HepG2 (cell line): ENCODE data around the gene PTPRF. TPM values are rescaled to one million over a fixed set of nuclear protein-coding genes. Genes with fewer than 3 reads are reported as not detected.

ENCODE experiments used
- ATAC-seq: fragments of 200-7000 bp; cut with Tn5 transposase; 3 replicates; pipeline ENCODE4 v1.9.1; 2020; ENCODE audit warnings: mild to moderate bottlenecking, moderate library complexity
- BruUV-seq: library from RNA; stranded (reverse); fragments of 400-500 nt; replicated peaks from 2 replicates; lab custom pipeline; 2021; lab: Mats Ljungman, UMichigan
- CTCF ChIA-PET: fragments of 300-600 bp; formaldehyde crosslinking; extraction: SDS; loops from one replicate; lab custom pipeline; 2021; ENCODE audit warnings: low total read pairs, inconsistent platforms, low intra/inter-chr PET ratio; lab: Yijun Ruan, JAX
- POLR2A ChIA-PET: fragments of 350-600 bp; sonication (Branson Sonifier 250); formaldehyde crosslinking; loops from one replicate; lab custom pipeline; 2020; ENCODE audit warnings: antibody characterized with exemption, inconsistent platforms; lab: Yijun Ruan, JAX
- DNase-seq: peaks from one replicate; pipeline ENCODE4 v3.0.0-alpha.2; 2015; ENCODE audit warnings: low spot score
- FAIRE-seq: peaks from 3 replicates; lab custom pipeline; 2011; peaks lifted over from hg19 to GRCh38; lab: Jason Lieb, UNC
- H2AFZ ChIP-seq: one replicate; pipeline ENCODE4 v1.6.1; 2011; ENCODE audit warnings: low read length, inconsistent platforms
- H3K27ac ChIP-seq: fragments of 300-600 bp; 3 replicates; pipeline ENCODE4 v1.8.0; 2011; ENCODE audit warnings: mixed run types, mild to moderate bottlenecking, mixed read lengths, low read length, inconsistent platforms; ENCODE audit not compliant: insufficient read depth; ENCODE audit errors: extremely low read length
- H3K27me3 ChIP-seq, 2 experiments: fragments of 200-600 bp in 1 of 2; 2 replicates in 1 of 2; 3 replicates in 1 of 2; pipeline versions ENCODE4 v1.6.0 to v1.8.0; 2011; ENCODE audit warnings: low read length in 2 of 2, mild to moderate bottlenecking in 2 of 2, moderate library complexity in 2 of 2, inconsistent platforms in 1 of 2; ENCODE audit not compliant: insufficient read depth in 2 of 2, control insufficient read depth in 1 of 2
- H3K36me3 ChIP-seq, 2 experiments: fragments of 200-600 bp in 1 of 2; replicated peaks in 1 of 2; 2 replicates in 1 of 2; 3 replicates in 1 of 2; pipeline versions ENCODE4 v1.5.1 to v1.8.0; 2011; ENCODE audit warnings: low read length in 2 of 2, inconsistent platforms in 1 of 2; ENCODE audit not compliant: insufficient read depth in 2 of 2, control insufficient read depth in 1 of 2
- H3K4me1 ChIP-seq: 2 replicates; pipeline ENCODE4 v1.5.1; 2012; ENCODE audit warnings: low read length, inconsistent platforms; ENCODE audit not compliant: insufficient read depth
- H3K4me2 ChIP-seq: 2 replicates; pipeline ENCODE4 v1.6.0; 2011; ENCODE audit warnings: low read depth, low read length, inconsistent platforms
- H3K4me3 ChIP-seq, 3 experiments: fragments of 200-600 bp in 1 of 3; sonication (generic), shearing (Covaris generic) in 1 of 3; replicated peaks in 1 of 3; 2 replicates each; pipeline ENCODE4 v1.5.1; 2011 to 2016; ENCODE audit warnings: low read length in 3 of 3, inconsistent platforms in 2 of 3, low read depth in 2 of 3, mild to moderate bottlenecking in 2 of 3, control low read depth in 1 of 3, mixed read lengths in 1 of 3; ENCODE audit not compliant: insufficient read depth in 1 of 3
- H3K79me2 ChIP-seq: one replicate; pipeline ENCODE4 v1.6.1; 2011; ENCODE audit warnings: low read length, inconsistent platforms; ENCODE audit not compliant: insufficient read depth
- H3K9ac ChIP-seq: 2 replicates; pipeline ENCODE4 v1.6.0; 2011; ENCODE audit warnings: mild to moderate bottlenecking, low read depth, low read length, inconsistent platforms; ENCODE audit not compliant: insufficient read depth
- H3K9me3 ChIP-seq: 2 replicates; pipeline ENCODE4 v1.5.1; 2012; ENCODE audit warnings: mild to moderate bottlenecking, low read length
- H4K20me1 ChIP-seq: 2 replicates; pipeline ENCODE4 v1.6.0; 2011; ENCODE audit warnings: inconsistent platforms, mild to moderate bottlenecking, low read length, moderate library complexity; ENCODE audit not compliant: insufficient read depth
- CC2D1A ChIP-seq: sonication (generic); formaldehyde crosslinking; IDR thresholded peaks from 2 replicates; pipeline ENCODE4 v1.8.1; 2023; ENCODE audit warnings: mild to moderate bottlenecking, missing genetic modification reagents
- KDM3A ChIP-seq: IDR thresholded peaks from 2 replicates; pipeline ENCODE4 v1.6.1; 2018; ENCODE audit warnings: low read depth, missing compliant biosample characterization
- KMT2A ChIP-seq: sonication (generic); formaldehyde crosslinking; IDR thresholded peaks from 2 replicates; pipeline ENCODE4 v1.4.0; 2020; ENCODE audit warnings: missing genetic modification reagents
- PHF5A ChIP-seq: IDR thresholded peaks from one replicate; pipeline ENCODE4 v1.6.1; 2018; ENCODE audit warnings: low read depth, missing genetic modification reagents; ENCODE audit not compliant: unreplicated experiment
- PRPF4 ChIP-seq: fragments of 200-400 bp; formaldehyde crosslinking; IDR thresholded peaks from 2 replicates; pipeline ENCODE4 v1.6.1; 2016; ENCODE audit warnings: low read length, low read depth; ENCODE audit not compliant: poor library complexity, severe bottlenecking
- SATB2 ChIP-seq: sonication (generic); formaldehyde crosslinking; IDR thresholded peaks from 2 replicates; pipeline ENCODE4 v1.5.0; 2020; ENCODE audit warnings: missing genetic modification reagents
- SCMH1 ChIP-seq: sonication (generic); formaldehyde crosslinking; IDR thresholded peaks from 2 replicates; pipeline ENCODE4 v1.9.0; 2021; ENCODE audit warnings: missing genetic modification reagents, mild to moderate bottlenecking, borderline replicate concordance
- THAP11 ChIP-seq: IDR thresholded peaks from 2 replicates; pipeline ENCODE4 v1.6.1; 2016; ENCODE audit warnings: missing biosample characterization, missing genetic modification reagents
- WIZ ChIP-seq: sonication (generic); formaldehyde crosslinking; IDR thresholded peaks from 2 replicates; pipeline ENCODE4 v1.5.1; 2020; ENCODE audit warnings: mild to moderate bottlenecking, missing genetic modification reagents
- ZBTB1 ChIP-seq: sonication (generic); formaldehyde crosslinking; IDR thresholded peaks from 2 replicates; pipeline ENCODE4 v1.4.0; 2020; ENCODE audit warnings: missing genetic modification reagents, borderline replicate concordance
- ZFP41 ChIP-seq: sonication (generic); formaldehyde crosslinking; IDR thresholded peaks from 2 replicates; pipeline ENCODE4 v1.4.0; 2020; ENCODE audit warnings: mild to moderate bottlenecking, missing genetic modification reagents, borderline replicate concordance
- ZNF496 ChIP-seq: sonication (generic); formaldehyde crosslinking; IDR thresholded peaks from 2 replicates; pipeline ENCODE4 v1.8.1; 2023; ENCODE audit warnings: mild to moderate bottlenecking, moderate library complexity, missing genetic modification reagents; ENCODE audit not compliant: insufficient replicate concordance
- ZNF800 ChIP-seq: sonication (generic); formaldehyde crosslinking; IDR thresholded peaks from 2 replicates; pipeline ENCODE4 v1.4.0; 2020; ENCODE audit warnings: missing genetic modification reagents
- ZZZ3 ChIP-seq: sonication (generic); formaldehyde crosslinking; IDR thresholded peaks from 2 replicates; pipeline ENCODE4 v1.4.0; 2020; ENCODE audit warnings: missing genetic modification reagents, mild to moderate bottlenecking, borderline replicate concordance
- WGBS: methylation state at CpG from one replicate; pipeline ENCODE4 v1.1.6; 2017; ENCODE audit warnings: low lambda C conversion rate; 5-methylcytosine and 5-hydroxymethylcytosine counted together
- in situ Hi-C: cut with HindIII; loops from 2 replicates; pipeline ENCODE4 v1.10.0; 2017; ENCODE audit warnings: low pct_unique_long_range_greater_than_20kb; ENCODE audit not compliant: extremely low pct_ligation_motif_present
- intact Hi-C: fragments of 100-400 bp; cut with micrococcal nuclease; formaldehyde crosslinking; loops from one replicate; pipeline ENCODE4 v1.10.0; 2022; ENCODE audit not compliant: unreplicated experiment
- polyA plus RNA-seq, 8 experiments: library from polyadenylated mRNA; depleted of rRNA in 3 of 8; stranded (reverse) in 7 of 8; unstranded in 1 of 8; fragments of >200 nt; fragmentation: Illumina TruSeq in 4 of 8; extraction: Trizol in 4 of 8; gene quantifications; 2 replicates each; pipeline versions ENCODE4 v1.2.1 to v1.2.3, GENCODE V29; 2011 to 2016; ENCODE audit warnings: low read depth in 4 of 8, missing spikeins in 1 of 8, mixed read lengths in 1 of 8; ENCODE audit not compliant: insufficient read depth in 1 of 8
- total RNA-seq, 5 experiments: library from RNA; depleted of rRNA; stranded (reverse); fragments of >200 nt; fragmentation: Illumina TruSeq; extraction: Trizol; gene quantifications; 2 replicates each; pipeline ENCODE4 v1.2.3, GENCODE V29; 2016; ENCODE audit warnings: low read depth in 1 of 5

Gene PTPRF
- total and polyA plus RNA-seq, 2 of the 13 experiments (the other 11 are each of a cell fraction or from before 2014, with no cell fraction given) = 55.9 to 167 TPM

GRCh38 chr1:43522431-43522775, 8.3 kb upstream of the PTPRF start:
- H3K79me2 ChIP-seq = no peaks in the 10 kb centered on the region
- TF ChIP-seq THAP11 = no peak
- TF ChIP-seq, all 625 proteins: peak for 0
- Histone ChIP-seq H3K4me2 (no peak overlapping the region), H3K4me1 (peaks cover 22% of the 10 kb centered on the region), H3K27me3 (peaks cover 0 to 8% of the 10 kb centered on the region in 2 experiments; a peak in 2 of 5 replicates), H3K9me3 (no peaks in the 10 kb centered on the region), H3K4me3 (no peak overlapping the region), H4K20me1 (no peaks in the 10 kb centered on the region), H3K27ac (no peak overlapping the region), H3K9ac (no peak overlapping the region), H3K36me3 (no peaks in the 10 kb centered on the region), H2AFZ (no peak overlapping the region)
- BruUV-seq = no TSS peak
- DNase-seq (no peak), FAIRE-seq (no peak), ATAC-seq (no peak)
- in situ Hi-C loops (no loop called here), intact Hi-C loops (no loop called here)
- ChIA-PET CTCF (no interaction called here), POLR2A (no interaction called here)
- WGBS = 90% methylated on average over 1 of the region's 1 CpG

DNA sequence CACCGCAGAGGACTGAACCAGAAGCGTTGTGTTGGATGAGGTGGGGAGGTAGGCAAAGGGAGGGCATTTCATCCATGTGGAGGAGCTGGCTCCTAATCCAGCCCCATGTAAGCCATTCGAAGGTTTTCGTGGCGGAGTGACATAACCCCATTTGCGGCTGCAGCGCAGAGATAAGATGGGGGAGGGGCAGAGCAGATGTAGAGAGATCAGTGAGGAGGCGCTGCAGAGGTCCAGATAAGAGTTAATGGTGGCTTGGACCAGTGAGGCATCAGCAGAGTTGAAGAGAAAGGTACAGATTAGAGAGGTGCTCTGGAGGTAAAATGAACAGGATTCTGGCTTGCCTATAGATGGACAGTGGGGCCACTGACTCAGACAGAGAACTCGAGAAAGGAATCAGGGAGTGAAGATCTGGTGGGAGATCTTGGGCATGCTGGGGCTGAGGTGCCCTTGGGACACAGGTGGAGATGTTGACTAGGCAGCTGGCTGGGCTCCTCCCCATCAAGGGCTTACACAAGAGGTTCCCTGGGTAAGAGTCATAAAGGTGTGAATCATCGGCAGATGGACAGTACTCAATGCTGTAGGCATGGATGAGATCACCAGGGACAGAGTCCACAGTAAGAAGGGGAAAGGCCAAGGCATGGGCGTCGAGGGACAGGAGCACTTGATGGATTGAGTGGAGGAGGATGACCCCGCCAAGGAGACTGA, 7.8 kb upstream of the PTPRF start:
- in situ Hi-C loops (no loop called here), intact Hi-C loops (no loop called here)
- Histone ChIP-seq H4K20me1 (no peaks in the 10 kb centered on the region), H3K27ac (no peak overlapping the region), H3K27me3 (peaks cover 0 to 8% of the 10 kb centered on the region in 2 experiments; a peak in 2 of 5 replicates), H3K79me2 (no peaks in the 10 kb centered on the region), H3K9me3 (no peaks in the 10 kb centered on the region), H2AFZ (no peak overlapping the region), H3K36me3 (no peaks in the 10 kb centered on the region), H3K4me3 (no peak overlapping the region), H3K4me2 (no peak overlapping the region; the same call in 1 of the 2 replicates), H3K9ac (no peak overlapping the region), H3K4me1 (peaks cover 22% of the 10 kb centered on the region)
- DNase-seq (peak; percentile 86), ATAC-seq (peak; percentile 83), FAIRE-seq (peak; percentile 21)
- ChIA-PET CTCF (no interaction called here), POLR2A (no interaction called here)
- BruUV-seq = no TSS peak
- 54% methylated on average over 13 of the region's 13 CpGs for WGBS
- TF ChIP-seq KDM3A (CRISPR knock-in tag) (no peak), ZFP41 (CRISPR knock-in tag) (no peak), CC2D1A (CRISPR knock-in tag) (no peak), PRPF4 (no peak), SATB2 (CRISPR knock-in tag) (no peak), ZNF496 (no peak), ZNF800 (no peak), PHF5A (CRISPR knock-in tag) (no peak), KMT2A (CRISPR knock-in tag) (no peak), SCMH1 (CRISPR knock-in tag) (no peak), ZBTB1 (no peak), ZZZ3 (no peak), WIZ (CRISPR knock-in tag) (no peak)
